ENCODE measurements around the gene RERE. TPM values are rescaled to one million over a fixed set of nuclear protein-coding genes. Genes with fewer than 3 reads are reported as not detected.
A peak's percentile ranks its signal among the peaks of the same experiment; 100 is the strongest.

RERE gene
- 27.0 and 50.3 TPM in 2 replicates for total RNA-seq (ENCODE audit: low replicate concordance)

GRCh38 chr1:8817412-8818324, at the start of gene RERE:
TSS of gene RERE (minus strand) at chr1:8817640.
- peak; percentile 7 for TF ChIP-seq CTCF (IDR thresholded peaks at IDR 0.05; ENCODE audit: insufficient read depth, low read length)
- peak within 1 kb of the TSS; percentile 89 for H3K4me3 ChIP-seq (ENCODE audit: low read depth, low read length)
- peak; percentile 88 for DNase-seq (ENCODE audit: low read depth)

DNA sequence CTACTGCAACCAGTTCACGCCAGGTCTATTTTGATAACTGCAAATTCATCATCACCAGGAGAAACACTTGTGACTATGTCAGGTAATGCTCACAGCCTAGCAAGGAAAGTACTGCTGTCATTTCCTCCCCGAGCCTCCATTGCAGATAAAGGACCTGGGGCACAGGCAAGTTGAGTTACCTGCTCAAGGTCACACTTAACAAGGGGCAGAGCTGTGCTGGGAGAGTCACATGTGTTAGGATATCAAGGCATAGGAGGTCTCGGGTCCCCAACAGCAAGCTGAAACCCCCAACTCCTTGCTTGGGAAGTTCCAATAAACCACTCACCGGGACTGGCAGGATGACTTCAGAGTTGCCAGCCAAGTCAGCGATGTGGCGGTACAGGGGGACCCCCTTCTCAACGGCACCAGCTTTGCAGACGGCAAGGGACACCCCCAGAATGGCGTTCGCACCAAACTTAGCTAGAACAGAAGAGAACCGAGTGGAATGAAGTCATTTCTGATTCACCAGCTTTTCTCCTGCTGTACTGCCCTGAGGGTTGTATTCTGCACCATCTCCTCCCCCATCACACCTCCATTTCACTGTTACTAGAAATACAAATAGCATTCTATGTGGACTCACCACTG, 49.5 kb upstream of the RERE start:
- no peak overlapping the region for H3K4me3 ChIP-seq (ENCODE audit: low read depth, low read length)
- DNase-seq (ENCODE audit: low read depth): no peak
- no peak for TF ChIP-seq CTCF (IDR thresholded peaks at IDR 0.05; ENCODE audit: insufficient read depth, low read length)

GRCh38 chr1:8866173-8866791, 48.8 kb upstream of the RERE start:
- DNase-seq (ENCODE audit: low read depth): no peak
- H3K4me3 ChIP-seq (ENCODE audit: low read depth, low read length): no peak overlapping the region
- TF ChIP-seq CTCF (IDR thresholded peaks at IDR 0.05; ENCODE audit: insufficient read depth, low read length): no peak

GRCh38 chr1:8864713-8865344, 47.4 kb upstream of the RERE start:
- H3K4me3 ChIP-seq (ENCODE audit: low read depth, low read length): no peak overlapping the region
- no peak for DNase-seq (ENCODE audit: low read depth)
- TF ChIP-seq CTCF (IDR thresholded peaks at IDR 0.05; ENCODE audit: insufficient read depth, low read length): no peak

DNA sequence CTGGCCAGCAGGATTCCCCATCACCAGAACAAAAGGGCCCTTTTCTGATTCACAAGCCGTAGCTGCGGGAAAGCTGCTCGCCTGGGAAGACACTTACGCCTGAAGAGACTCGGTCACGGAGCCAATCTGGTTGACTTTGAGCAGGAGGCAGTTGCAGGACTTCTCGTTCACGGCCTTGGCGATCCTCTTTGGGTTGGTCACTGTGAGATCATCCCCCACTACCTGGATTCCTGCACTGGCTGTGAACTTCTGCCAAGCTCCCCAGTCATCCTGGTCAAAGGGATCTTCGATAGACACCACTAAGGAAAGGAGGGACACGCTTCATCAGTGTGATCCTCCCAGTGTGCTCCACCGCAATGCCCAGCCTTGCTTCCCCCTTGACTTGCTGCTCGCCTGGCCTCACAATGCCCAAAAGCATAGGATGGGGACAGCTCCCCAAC, 46.4 kb upstream of the RERE start:
- no peak for DNase-seq (ENCODE audit: low read depth)
- no peak overlapping the region for H3K4me3 ChIP-seq (ENCODE audit: low read depth, low read length)
- TF ChIP-seq CTCF (IDR thresholded peaks at IDR 0.05; ENCODE audit: insufficient read depth, low read length): no peak

DNA sequence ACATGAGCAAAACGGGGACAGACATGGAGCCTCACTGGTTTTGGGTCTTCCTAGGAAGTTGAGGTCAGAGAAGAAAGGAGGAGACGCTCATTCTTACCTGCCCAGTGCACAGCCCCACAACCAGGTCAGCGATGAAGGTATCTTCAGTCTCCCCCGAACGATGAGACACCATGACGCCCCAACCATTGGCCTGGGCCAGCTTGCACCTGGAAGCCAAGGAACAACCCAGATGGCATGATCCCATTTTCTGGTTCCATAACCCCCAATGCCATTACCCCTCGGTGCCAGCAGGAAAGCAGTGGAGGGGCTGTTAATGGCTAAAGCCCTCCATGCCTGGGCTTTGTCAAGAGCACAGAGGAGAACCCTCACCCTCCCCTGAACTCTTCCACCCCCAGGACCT, 45.7 kb upstream of the RERE start:
- H3K4me3 ChIP-seq (ENCODE audit: low read depth, low read length): no peak overlapping the region
- no peak for DNase-seq (ENCODE audit: low read depth)
- TF ChIP-seq CTCF (IDR thresholded peaks at IDR 0.05; ENCODE audit: insufficient read depth, low read length): no peak

Data from fibroblast of the aortic adventitia (primary cell).